CD14-positive monocyte (primary cell): ENCODE results near the gene SNX5. TPM values are rescaled to one million over a fixed set of nuclear protein-coding genes. Genes with fewer than 3 reads are reported as not detected.

ENCODE experiments used
- DNase-seq, 3 donors: peaks; one replicate each; pipeline ENCODE4 v3.0.0-alpha.2; 2011 to 2022
- H2AFZ ChIP-seq: 2 replicates; pipeline ENCODE4 v1.6.0; 2012; ENCODE audit warnings: mild to moderate bottlenecking, low read depth, low read length, inconsistent platforms; ENCODE audit not compliant: insufficient read depth, poor library complexity, severe bottlenecking
- H3K27ac ChIP-seq, 2 donors: 1 replicate in 1 of 2; 2 replicates in 1 of 2; pipeline ENCODE4 v1.5.1; 2012 to 2013; ENCODE audit warnings: low read length in 2 of 2, control low read depth in 1 of 2, inconsistent platforms in 1 of 2, low read depth in 1 of 2, mild to moderate bottlenecking in 1 of 2
- H3K27me3 ChIP-seq, 2 donors: one replicate each; pipeline versions ENCODE4 v1.6.0 to v1.6.1; 2011 to 2013; ENCODE audit warnings: low read length in 2 of 2; ENCODE audit not compliant: control insufficient read depth in 2 of 2, insufficient read depth in 2 of 2
- H3K36me3 ChIP-seq, 2 donors: replicated peaks in 1 of 2; 1 replicate in 1 of 2; 2 replicates in 1 of 2; pipeline versions ENCODE4 v1.5.1 to v1.6.1; 2012 to 2013; ENCODE audit warnings: low read length in 2 of 2, control low read depth in 1 of 2, inconsistent platforms in 1 of 2, mild to moderate bottlenecking in 1 of 2; ENCODE audit not compliant: insufficient read depth in 2 of 2, control insufficient read depth in 1 of 2
- H3K4me1 ChIP-seq, 2 donors: 1 replicate in 1 of 2; 2 replicates in 1 of 2; pipeline versions ENCODE4 v1.5.1 to v1.6.1; 2012 to 2013; ENCODE audit warnings: low read length in 2 of 2, control low read depth in 1 of 2, inconsistent platforms in 1 of 2, mild to moderate bottlenecking in 1 of 2, moderate library complexity in 1 of 2; ENCODE audit not compliant: insufficient read depth in 2 of 2, control insufficient read depth in 1 of 2
- H3K4me2 ChIP-seq: replicated peaks from 2 replicates; pipeline ENCODE3; 2012; ENCODE audit warnings: low read length, moderate library complexity, mild to moderate bottlenecking; ENCODE audit not compliant: poor library complexity, severe bottlenecking; ENCODE audit errors: extremely low read depth
- H3K4me3 ChIP-seq, 3 experiments: fragments of 200-600 bp in 1 of 3; sonication (generic) in 1 of 3; replicated peaks in 1 of 3; 1 replicate in 2 of 3; 2 replicates in 1 of 3; pipeline ENCODE4 v1.5.1; 2011 to 2013; ENCODE audit warnings: low read length in 3 of 3, mild to moderate bottlenecking in 3 of 3, control low read depth in 2 of 3, low read depth in 2 of 3, inconsistent platforms in 1 of 3, moderate library complexity in 1 of 3
- H3K79me2 ChIP-seq: 2 replicates; pipeline ENCODE4 v1.6.0; 2012; ENCODE audit warnings: mild to moderate bottlenecking, control low read depth, inconsistent platforms, low read length, moderate library complexity; ENCODE audit not compliant: insufficient read depth
- H3K9ac ChIP-seq: 2 replicates; pipeline ENCODE4 v1.6.0; 2017; ENCODE audit warnings: low read length, mild to moderate bottlenecking; ENCODE audit not compliant: insufficient read depth, poor library complexity, severe bottlenecking
- H3K9me3 ChIP-seq, 2 donors: replicated peaks in 1 of 2; 1 replicate in 1 of 2; 2 replicates in 1 of 2; pipeline versions ENCODE4 v1.5.1 to v1.6.1; 2012 to 2013; ENCODE audit warnings: low read length in 2 of 2, control low read depth in 1 of 2; ENCODE audit not compliant: control insufficient read depth in 1 of 2, insufficient read depth in 1 of 2
- H4K20me1 ChIP-seq: 2 replicates; pipeline ENCODE4 v1.6.0; 2012; ENCODE audit warnings: mild to moderate bottlenecking, low read length, control low read depth, moderate library complexity; ENCODE audit not compliant: insufficient read depth
- H3K27ac Mint-ChIP-seq, 7 donors: one replicate each; pipeline ENCODE4 v1.8.0; 2020; ENCODE audit warnings: mild to moderate bottlenecking in 7 of 7, mixed read lengths in 7 of 7, moderate library complexity in 6 of 7, inconsistent platforms in 2 of 7
- H3K27me3 Mint-ChIP-seq, 3 donors: one replicate each; pipeline ENCODE4 v1.8.0; 2021 to 2022; ENCODE audit warnings: low read depth in 3 of 3, mild to moderate bottlenecking in 3 of 3, mixed read lengths in 3 of 3, moderate library complexity in 3 of 3, inconsistent platforms in 1 of 3
- H3K36me3 Mint-ChIP-seq, 2 donors: one replicate each; pipeline ENCODE4 v1.8.0; 2020; ENCODE audit warnings: mixed read lengths in 2 of 2, inconsistent platforms in 1 of 2, mild to moderate bottlenecking in 1 of 2
- H3K4me1 Mint-ChIP-seq: one replicate; pipeline ENCODE4 v1.8.0; 2020; ENCODE audit warnings: mild to moderate bottlenecking, mixed read lengths
- H3K4me3 Mint-ChIP-seq, 2 donors: one replicate each; pipeline ENCODE4 v1.8.0; 2020; ENCODE audit warnings: mild to moderate bottlenecking in 2 of 2, mixed read lengths in 2 of 2, moderate library complexity in 1 of 2
- H3K9me3 Mint-ChIP-seq, 7 donors: one replicate each; pipeline ENCODE4 v1.8.0; 2020 to 2022; ENCODE audit warnings: mixed read lengths in 7 of 7, mild to moderate bottlenecking in 6 of 7, moderate library complexity in 6 of 7, inconsistent platforms in 2 of 7
- CTCF ChIP-seq: fragments of 200-600 bp; IDR thresholded peaks from one replicate; pipeline ENCODE4 v1.8.0; 2022; ENCODE audit warnings: antibody characterized with exemption, mild to moderate bottlenecking
- WGBS: methylation state at CpG from one replicate; pipeline ENCODE4 v1.1.5; 2013; ENCODE audit warnings: missing lambda C conversion rate; ENCODE audit not compliant: insufficient coverage; 5-methylcytosine and 5-hydroxymethylcytosine counted together
- intact Hi-C, 2 donors: fragments of 100-400 bp; cut with micrococcal nuclease; formaldehyde crosslinking; loops; one replicate each; pipeline versions ENCODE4 v1.15.0 to v1.15.1; 2023
- polyA plus RNA-seq, 3 donors: library from polyadenylated mRNA; depleted of rRNA in 1 of 3; unstranded in 2 of 3; stranded (reverse) in 1 of 3; fragments of 300-500 nt in 2 of 3; fragments of >200 nt in 1 of 3; fragmentation: Illumina TruSeq in 2 of 3; gene quantifications; 1 replicate in 2 of 3; 2 replicates in 1 of 3; pipeline ENCODE4 v1.2.3, GENCODE V29; 2012 to 2021

SNX5 gene
- polyA plus RNA-seq, 3 donors = 55.6 to 83.8 (median 66.1) TPM

DNA sequence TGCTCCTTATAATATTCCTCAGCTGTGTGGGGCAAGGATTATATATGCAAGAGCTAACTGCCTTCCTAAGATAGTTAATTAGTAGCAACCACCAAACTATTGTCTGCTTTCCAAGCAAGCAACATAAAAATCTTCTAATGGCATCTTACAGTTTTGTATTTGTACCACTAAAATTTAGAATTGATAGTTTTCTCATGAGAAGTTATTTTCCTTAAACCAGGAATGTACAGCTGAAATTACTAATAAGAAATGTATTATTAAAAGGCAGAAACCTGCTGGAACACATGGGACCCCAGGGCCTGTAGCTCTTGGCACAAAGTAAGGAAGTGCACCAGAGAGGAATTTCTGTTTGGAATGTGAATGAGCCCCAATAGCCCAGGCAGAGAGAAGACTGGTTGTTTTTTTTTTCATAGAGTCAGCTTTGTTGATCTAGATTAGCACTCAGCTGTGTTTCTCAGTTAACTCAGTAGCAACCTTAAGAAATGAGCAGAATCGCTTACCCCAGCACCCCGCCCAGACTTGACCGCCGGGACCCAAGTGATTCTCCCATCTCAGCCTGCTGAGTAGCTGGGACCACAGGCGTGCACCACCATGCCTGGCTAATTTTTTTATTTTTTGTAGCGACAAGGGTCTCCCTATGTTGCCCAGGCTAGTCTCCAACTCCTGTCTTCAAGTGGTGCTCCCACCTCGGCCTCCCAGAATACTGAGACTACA lies 2.9 kb upstream of the SNX5 start:
- no peak for DNase-seq
- H3K4me3 ChIP-seq = peak overlapping the region in 1 of 3 experiments; percentile 93
- no peak overlapping the region for H2AFZ ChIP-seq
- Mint-ChIP-seq H3K4me1 (peaks cover 60% of the 10 kb centered on the region), H3K9me3 (peaks cover 0 to 1% (median 0%) of the 10 kb centered on the region in 7 donors), H3K27me3 (no peaks in the 10 kb centered on the region), H3K36me3 (peaks cover 14 to 24% of the 10 kb centered on the region in 2 donors), H3K4me3 (peak overlapping the region; percentile 18 to 34), H3K27ac (peak overlapping the region; percentile 19 to 97 (median 79))
- H3K27me3 ChIP-seq = no peaks in the 10 kb centered on the region
- H3K4me1 ChIP-seq = peaks cover 48 to 68% of the 10 kb centered on the region in 2 donors
- no peak overlapping the region for H3K9ac ChIP-seq
- WGBS = 71% methylated on average over 5 of the region's 7 CpGs
- H3K9me3 ChIP-seq = no peaks in the 10 kb centered on the region
- H3K36me3 ChIP-seq = peaks cover 8 to 12% of the 10 kb centered on the region in 2 donors
- peak overlapping the region in 1 of 2 donors; percentile 93 for H3K27ac ChIP-seq
- intact Hi-C loops = loop anchor here in 1 of 2 donors (5.0 kb wide), 1 partner anchor 171 kb away; no protein-coding TSS in a partner anchor
- H4K20me1 ChIP-seq = peaks cover 7% of the 10 kb centered on the region
- peak overlapping the region; percentile 96 for H3K4me2 ChIP-seq
- peaks cover 82% of the 10 kb centered on the region for H3K79me2 ChIP-seq
- no peak for TF ChIP-seq CTCF

- WGBS = 0% methylated on average over 6 of the region's 9 CpGs
- Mint-ChIP-seq H3K9me3 (peaks cover 0 to 1% (median 0%) of the 10 kb centered on the region in 7 donors), H3K27me3 (no peaks in the 10 kb centered on the region)
Observed at GRCh38 chr20:17969884-17970409, 1.4 kb upstream of the SNX5 start.

More at GRCh38 chr20:17969884-17970409, 1.4 kb upstream of the SNX5 start:
- intact Hi-C loops = loop anchor here (5.0 to 10.0 kb wide), 3 partner anchors 172 to 315 kb away; partner anchors contain the start of genes RRBP1 (in 2 of the 2) and ZNF133 (in 1 of the 2)
- Histone ChIP-seq H3K79me2 (peaks cover 84% of the 10 kb centered on the region), H3K9me3 (no peaks in the 10 kb centered on the region), H3K4me2 (peak overlapping the region; percentile 96), H3K4me3 (peak overlapping the region; percentile 83 to 93 (median 92)), H4K20me1 (peaks cover 7% of the 10 kb centered on the region), H3K27ac (peak overlapping the region; percentile 93 to 97), H3K4me1 (peaks cover 62 to 83% of the 10 kb centered on the region in 2 donors), H2AFZ (peak overlapping the region; percentile 93), H3K27me3 (no peaks in the 10 kb centered on the region), H3K36me3 (no peaks in the 10 kb centered on the region), H3K9ac (peak overlapping the region; percentile 90)
- Mint-ChIP-seq H3K4me1 (peaks cover 73% of the 10 kb centered on the region), H3K36me3 (peaks cover 4 to 9% of the 10 kb centered on the region in 2 donors), H3K4me3 (peak overlapping the region; percentile 88 to 99), H3K27ac (peak overlapping the region; percentile 97 to 100 (median 99))
- peak; percentile 81 to 83 (median 81) for DNase-seq
- no peak for TF ChIP-seq CTCF
